AG09319 (cell line): Measurements from ENCODE around the gene PLCL2.

ENCODE experiments used
- DNase-seq: peaks from one replicate; pipeline ENCODE4 v3.0.0-alpha.2; 2010; ENCODE audit warnings: low read depth; ENCODE audit errors: extremely low read depth
- TF ChIP-seq, protein P1 (sequence below): IDR thresholded peaks from 2 replicates; pipeline ENCODE4 v1.5.1; 2011; ENCODE audit warnings: low read depth, mild to moderate bottlenecking, inconsistent platforms, low read length, moderate library complexity

Gene PLCL2

DNA sequence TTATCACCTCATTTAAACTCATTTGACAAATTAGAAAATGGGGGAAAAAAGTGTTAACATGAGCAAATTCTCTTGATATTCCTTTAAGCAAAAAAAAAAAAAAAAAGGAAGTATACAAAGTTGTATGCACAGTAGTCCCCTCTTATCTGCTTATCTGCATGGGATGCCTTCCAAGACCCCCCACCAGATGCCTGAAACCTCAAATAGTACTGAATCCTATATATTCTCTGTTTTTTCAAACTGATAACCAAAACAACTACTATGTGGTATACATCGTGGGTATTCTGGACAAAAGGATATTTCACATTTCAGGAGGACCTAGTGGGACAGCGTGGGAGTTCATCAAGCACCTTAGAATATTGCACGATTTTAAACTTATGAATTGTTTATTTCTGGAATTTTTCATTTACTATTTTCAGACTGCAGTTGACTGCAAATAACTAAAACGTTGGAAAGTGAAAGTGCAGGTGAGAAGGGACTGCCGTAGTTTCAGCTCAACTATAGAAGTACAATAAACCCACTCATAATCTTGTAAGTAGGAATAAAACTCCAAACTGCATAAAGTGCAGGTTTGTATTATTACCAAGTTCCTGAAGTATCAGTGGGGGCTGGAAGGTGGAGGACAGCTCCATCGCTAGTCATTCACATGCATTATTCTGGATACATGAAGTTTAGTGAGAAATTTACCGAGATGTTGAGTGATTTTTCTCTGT, 43.6 kb upstream of the PLCL2 start:
- DNase-seq: no peak
- TF ChIP-seq, protein P1, sequence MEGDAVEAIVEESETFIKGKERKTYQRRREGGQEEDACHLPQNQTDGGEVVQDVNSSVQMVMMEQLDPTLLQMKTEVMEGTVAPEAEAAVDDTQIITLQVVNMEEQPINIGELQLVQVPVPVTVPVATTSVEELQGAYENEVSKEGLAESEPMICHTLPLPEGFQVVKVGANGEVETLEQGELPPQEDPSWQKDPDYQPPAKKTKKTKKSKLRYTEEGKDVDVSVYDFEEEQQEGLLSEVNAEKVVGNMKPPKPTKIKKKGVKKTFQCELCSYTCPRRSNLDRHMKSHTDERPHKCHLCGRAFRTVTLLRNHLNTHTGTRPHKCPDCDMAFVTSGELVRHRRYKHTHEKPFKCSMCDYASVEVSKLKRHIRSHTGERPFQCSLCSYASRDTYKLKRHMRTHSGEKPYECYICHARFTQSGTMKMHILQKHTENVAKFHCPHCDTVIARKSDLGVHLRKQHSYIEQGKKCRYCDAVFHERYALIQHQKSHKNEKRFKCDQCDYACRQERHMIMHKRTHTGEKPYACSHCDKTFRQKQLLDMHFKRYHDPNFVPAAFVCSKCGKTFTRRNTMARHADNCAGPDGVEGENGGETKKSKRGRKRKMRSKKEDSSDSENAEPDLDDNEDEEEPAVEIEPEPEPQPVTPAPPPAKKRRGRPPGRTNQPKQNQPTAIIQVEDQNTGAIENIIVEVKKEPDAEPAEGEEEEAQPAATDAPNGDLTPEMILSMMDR: no peak

DNA sequence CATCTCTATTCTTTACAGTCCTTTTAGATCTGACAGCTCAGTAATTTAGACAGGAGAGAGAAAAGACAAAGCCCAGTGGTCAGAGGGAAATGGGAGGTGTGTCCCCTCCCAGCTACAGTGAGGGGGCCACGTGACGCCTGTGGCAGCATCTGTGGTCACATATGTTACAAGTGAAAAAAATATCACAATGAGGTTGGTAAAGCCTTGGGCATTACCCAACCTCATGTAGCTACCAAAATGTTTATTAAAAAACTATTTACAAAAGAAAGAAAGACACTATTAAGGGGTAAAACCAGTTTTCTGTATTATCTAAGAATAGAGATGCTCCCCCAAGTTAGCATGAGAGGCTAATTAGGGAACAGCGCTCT, 42.9 kb upstream of the PLCL2 start:
- DNase-seq: no peak
- TF ChIP-seq, protein P1: no peak

DNA sequence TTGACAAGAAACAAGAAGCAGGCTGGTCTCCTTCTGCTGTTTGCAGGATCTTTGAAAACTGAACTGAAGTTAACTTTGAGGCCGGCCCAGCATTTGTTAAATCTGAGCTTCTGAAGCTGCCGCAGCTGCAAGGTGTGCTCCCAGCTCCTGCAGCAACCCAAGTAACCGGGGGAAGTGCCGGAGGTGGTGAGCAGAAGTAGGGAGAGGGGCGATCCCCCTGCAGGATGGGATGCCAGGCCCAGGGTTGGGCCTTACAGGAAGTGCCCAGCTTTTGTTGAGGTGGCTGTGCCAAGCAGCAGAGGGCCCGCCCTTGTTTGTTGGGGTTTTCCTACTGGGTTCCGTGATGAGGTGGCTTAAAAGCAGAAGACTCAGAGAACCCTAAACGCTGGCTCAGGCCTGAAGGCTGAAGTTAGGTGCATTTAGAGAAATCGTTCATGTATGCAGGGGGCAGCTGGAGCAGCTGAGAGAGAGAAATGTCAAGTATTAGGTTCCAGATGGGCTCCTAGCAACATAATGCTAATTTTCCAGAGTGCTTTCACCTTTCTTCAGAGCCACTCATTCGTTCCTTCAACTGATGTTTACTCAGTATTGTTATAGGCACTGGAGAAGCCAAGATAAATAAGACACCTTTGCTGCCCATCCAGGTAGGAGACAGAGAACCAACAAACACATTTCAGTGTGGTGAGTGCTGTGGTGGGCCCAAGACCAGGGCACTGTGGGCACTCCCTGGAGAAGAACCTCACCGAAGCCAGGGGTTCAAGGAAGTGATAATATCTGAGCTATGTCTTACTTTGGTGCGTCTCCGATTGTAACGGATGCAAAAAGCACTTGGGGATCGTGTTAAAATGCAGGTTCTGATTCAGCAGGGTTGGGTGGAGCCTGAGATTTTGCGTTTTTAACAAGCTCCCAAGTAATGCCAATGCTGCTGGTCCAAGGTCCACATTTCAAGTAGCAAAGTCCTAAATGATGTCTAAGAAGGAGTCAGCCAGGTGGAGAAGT, 42.2 kb upstream of the PLCL2 start:
- no peak for DNase-seq
- TF ChIP-seq, protein P1: no peak

DNA sequence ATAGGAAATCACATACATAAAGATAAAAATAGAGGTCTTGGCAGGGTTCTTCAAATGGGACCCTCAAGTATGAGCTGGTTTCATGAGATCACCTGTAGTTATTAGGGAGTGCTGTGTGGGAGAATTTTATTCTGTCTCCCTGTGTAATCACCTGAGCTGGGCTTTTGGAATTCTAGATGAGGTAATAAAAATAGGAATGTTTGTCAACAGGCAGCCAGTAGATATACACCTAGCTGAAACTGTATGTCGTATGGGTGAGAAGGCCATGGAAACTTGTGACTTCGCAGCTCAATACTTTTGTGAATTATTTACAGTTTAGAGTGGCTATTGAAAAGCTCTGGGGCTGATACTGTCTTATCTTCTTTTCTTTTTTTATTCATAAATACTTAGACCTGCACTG, 40.5 kb upstream of the PLCL2 start:
- TF ChIP-seq, protein P1: no peak

DNA sequence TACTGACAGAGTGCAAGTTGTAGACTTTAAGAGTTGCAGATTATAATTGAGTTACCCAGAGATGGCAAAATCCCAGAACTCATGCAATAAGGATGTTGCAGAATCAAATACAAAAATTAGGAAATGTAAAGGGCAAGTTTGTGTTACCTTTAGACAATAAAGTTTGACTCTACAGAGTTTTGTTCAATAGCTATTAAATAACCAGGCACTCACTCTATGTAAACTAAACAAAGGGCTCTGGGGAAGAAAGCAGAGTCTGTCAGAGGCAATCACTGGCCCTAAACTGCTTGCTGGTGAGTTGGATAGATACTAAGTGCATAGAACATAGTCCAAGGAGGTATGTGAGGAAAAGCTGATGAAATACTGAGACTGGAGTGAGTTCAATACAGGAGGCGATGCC, 40.0 kb upstream of the PLCL2 start:
- DNase-seq: no peak
- TF ChIP-seq, protein P1: no peak

More for the DNA sequence above, 40.5 kb upstream of the PLCL2 start:
- DNase-seq: no peak

DNA sequence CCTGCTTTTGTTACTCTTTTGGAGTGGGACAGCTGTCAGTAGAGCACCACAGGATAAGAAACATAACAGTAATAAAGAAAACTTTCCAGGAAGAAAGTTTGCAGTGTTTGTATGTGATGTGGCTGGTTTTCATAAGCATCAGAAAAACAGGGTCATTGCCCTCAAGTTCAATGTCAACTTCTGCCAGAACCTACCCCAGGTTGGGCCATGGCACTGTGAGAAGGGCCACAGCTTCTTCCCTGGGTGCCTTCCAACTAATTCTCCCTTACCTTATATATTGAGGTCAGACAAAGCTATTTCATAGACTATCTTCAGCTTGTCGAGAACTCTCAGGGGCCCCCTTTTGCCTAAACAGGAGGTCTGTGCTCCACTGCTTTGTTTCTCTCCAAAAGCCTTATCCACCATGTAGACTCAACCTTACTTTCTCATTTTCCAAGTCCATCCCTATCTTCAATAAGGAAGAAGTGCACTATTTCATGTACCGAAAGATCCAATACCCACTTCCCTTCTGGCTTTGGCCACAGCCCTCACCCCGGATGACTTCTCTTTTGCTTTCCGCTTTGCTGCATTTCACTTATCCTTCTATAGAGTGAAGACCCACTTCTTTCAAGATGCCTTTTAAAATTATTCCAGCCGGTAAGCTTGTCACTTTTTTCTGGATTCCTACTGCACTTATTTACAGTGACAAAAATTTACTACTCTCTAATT, 38.2 kb upstream of the PLCL2 start:
- DNase-seq: no peak
- TF ChIP-seq, protein P1: no peak
